ENCODE data around the gene SYK. TPM values are rescaled to one million over a fixed set of nuclear protein-coding genes. Genes with fewer than 3 reads are reported as not detected.

The SYK gene
- total RNA-seq, 1 experiment from 2014 or later, result 9.4 TPM

DNA sequence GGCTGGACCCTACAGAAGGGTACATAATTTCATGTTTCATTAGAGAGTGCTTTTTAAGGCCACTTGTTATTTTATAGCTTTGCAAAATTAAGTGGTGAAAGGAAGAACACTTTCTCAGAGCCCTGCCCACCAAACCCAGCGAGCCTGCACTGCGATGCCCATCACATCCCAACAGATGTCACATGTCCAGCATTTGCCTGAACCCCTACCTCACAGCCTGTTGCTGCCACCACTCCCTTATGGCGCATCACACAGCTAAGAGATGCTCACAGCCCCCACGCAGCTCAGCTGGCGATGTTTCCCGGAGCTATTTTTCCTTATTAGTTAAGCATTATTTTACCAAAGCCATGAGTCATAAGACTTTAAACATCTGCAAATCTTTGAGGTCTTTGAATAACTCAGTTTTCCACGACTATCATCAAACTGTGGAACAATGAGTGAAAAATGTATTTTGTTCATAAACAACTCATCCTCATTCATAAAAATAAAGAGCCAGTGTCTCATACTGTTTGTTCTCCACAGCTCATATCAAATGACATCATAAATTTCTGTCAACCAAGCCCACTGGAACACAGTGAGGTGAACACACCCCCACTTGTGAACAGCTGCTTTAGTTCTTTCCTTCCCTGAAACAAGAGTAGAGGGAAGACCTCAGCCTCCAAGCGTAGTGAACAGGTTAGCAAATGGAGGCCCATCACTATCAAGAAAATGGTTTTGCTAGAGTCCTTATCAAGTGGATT lies 104.9 kb downstream of the SYK start:
- DNase-seq (ENCODE audit: low read depth), result no peak

DNA sequence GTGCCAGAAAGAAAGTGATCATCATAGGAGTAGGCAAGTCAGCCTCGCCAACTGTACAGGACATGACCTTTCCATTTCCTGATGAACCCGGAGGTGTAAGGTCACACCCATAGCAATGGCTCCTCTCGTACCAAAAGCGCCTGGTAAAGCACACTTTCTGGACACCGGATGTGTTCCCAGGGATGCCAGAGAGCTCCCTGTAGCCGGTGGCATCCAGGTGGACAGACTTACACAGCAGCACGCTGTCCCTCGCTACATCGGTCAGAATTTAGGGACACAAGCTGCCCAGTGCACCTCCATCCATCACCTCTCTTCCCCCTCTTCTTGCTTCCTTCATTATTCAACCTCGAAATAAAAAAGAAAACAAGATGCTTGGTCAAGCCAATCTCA lies 105.4 kb downstream of the SYK start:
- DNase-seq (ENCODE audit: low read depth), result no peak

DNA sequence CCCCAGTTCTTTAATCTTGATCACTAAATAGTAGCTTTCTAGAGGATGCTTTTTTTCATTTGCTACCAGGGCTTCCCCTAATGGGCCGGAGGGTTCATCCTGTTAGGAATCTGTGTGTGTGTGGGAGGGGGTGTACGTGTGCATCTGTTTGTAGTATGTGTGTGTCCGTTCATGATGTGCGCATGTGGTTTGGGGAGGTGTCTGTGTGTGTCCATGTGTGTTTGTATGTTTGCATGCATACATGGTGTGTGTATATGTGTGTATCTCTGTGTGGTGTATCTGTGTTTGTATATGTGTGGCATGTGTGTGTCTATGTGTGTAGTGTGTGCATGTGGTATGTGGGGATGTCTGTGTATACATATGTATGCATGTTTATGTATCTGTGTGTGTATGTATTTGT lies 106.2 kb downstream of the SYK start:
- no peak for DNase-seq (ENCODE audit: low read depth)

DNA sequence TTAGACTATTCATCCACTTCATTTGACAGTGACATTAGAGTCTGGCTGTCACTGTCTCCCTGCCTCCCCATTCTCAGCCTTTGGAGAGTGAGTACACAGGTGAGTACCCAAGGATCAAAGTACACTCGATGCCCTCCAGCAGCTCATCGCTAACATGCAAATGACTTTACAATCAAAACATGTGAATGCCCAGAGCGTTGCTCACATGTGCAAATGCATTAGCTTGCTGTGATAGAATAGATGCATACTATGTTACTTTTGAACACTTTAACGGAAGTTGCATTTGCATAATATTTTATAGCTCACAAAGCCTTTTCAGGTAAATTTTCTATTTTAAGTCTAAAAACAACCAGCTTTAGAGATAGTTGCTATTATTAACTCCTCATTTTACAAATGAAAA lies 107.6 kb downstream of the SYK start:
- no peak for DNase-seq (ENCODE audit: low read depth)

DNA sequence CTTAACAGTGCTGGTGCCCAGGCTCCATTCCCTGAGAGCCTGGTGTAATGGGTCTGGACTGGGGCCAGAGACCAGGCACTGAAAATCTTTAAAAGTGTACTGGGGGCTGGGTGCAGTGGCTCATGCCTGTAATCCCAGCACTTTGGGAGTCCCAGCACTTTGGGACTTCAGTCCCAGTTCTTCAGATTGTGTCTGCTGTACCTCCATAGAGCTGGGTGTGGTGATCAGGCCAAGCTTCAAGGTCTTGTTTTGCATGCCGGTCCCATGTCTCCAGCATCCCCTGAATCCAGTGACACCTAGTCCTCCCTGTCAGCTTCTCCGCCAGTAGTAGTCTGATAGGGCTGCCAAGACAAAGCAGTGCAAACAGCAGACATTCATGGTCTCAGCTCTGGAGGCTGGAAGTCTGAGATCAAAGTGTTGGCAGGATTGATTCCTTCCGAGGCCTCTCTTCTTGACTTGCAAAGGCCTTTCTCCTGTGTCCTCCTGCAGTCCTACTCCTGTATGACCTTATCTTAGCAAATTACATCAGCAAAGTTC lies 108.2 kb downstream of the SYK start:
- DNase-seq (ENCODE audit: low read depth), result no peak

DNA sequence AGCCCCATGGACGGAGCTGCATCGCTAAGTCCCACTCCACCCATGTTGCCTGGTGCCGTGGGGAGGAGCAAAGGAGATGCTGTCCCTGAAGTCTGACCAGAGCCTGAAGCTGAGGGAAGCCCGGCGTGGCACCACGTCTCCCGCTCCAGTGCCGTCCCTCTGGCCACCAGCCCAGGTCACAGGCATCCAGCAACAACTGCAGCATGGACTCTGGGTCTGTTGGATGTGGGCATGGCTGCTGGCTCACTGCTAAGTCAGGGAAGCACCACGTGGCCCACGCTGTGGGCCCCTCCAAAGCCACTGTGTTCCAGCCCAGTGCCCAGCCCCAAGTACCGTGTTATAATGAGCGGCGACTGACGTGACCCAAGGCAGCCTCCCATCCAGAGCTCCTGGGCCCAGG lies 112.6 kb downstream of the SYK start:
- DNase-seq (ENCODE audit: low read depth), result no peak

DNA sequence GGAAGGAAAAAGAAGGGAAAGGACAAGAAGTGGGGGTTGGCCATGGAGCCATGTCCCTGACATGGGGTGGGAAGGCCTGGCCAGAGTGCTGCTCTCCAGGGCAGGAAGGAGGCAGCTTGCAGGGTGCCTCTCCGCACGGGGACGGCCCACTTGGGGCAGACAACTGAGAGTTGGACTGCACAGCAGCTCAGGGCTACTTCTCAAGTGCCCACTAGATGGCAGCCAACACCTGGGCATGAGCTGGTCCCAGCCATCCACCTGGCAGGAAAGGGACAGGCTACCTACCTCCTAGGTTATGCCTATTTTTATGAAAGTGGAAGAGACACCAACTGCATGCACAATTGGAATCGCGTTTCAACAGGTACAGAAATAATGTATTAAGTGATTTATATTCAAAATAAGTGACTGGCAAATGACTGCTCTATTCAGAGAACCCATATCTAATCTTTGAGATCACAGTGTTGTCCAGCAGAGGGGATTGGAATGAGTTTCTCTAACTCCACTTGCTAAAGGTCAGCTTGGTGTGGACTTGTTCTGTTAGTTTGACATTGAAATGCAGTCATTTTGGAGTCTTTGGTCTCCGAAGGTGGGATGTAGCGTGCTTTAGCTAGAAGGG lies 113.4 kb downstream of the SYK start:
- DNase-seq (ENCODE audit: low read depth), result peak; percentile 87

DNA sequence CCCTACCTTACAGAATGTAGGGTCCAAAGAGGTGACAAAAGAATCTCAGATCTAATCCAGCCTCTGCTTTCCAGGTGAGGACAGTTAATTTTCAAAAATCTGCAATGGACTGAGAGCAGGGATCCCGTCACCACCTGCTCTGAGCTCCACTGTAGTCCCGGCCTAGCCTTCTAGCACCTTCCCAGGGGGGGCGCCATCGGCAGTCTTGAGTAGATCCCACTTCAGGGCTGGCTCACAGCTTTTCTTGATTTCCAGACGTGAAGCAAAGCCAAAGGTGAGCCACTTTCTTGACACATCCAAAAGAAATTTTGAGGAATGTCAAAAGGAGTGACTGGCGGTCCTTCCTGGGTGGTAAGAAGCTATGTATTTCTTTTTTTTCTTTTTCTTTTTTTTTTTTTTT lies 114.1 kb downstream of the SYK start:
- DNase-seq (ENCODE audit: low read depth), result peak; percentile 57

DNA sequence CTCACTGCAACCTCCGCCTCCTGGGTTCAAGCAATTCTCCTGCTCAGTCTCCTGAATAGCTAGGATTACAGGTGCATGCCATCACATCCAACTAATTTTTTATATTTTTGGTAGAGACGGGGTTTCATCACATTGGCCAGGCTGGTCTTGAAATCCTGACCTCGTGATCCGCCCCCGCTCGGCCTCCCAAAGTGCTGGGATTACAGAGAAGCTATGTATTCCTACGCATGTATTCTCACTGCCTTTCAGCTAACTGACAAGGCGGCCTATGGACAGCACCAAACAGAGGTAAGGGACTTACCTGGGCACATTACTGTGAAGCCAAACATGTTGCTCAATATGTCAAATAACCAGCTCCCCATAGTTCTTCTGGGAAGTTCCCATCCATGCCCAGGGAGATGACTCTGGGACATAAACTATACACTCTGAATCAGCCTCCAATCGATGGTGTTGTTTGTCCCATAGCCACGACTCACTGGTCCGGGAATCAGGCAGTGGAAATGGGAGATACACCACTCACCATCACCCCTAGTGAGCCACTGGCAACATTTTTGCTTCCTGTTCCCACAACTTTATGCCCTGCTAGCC lies 114.6 kb downstream of the SYK start:
- peak; percentile 22 for DNase-seq (ENCODE audit: low read depth)

DNA sequence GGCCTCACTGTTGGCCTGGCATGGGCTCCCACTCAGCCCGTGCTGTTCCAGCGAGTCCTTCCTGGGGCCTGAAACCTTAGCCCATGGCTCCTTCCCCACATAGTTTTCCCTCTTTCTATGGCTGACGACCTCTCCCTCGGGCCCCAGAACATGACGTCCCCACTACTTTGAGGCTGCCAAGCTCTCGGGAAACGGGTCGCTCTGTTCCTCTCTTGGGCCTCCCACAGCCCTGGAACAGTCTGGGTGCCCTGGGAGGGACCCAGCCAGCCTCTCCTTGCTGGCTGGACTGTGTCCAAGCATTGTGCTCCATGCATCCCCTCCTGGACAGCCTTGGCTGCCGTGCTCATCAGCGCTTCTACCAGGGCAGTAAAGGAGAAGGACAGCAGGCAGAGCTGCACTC lies 118.3 kb downstream of the SYK start:
- DNase-seq (ENCODE audit: low read depth), result no peak

DNA sequence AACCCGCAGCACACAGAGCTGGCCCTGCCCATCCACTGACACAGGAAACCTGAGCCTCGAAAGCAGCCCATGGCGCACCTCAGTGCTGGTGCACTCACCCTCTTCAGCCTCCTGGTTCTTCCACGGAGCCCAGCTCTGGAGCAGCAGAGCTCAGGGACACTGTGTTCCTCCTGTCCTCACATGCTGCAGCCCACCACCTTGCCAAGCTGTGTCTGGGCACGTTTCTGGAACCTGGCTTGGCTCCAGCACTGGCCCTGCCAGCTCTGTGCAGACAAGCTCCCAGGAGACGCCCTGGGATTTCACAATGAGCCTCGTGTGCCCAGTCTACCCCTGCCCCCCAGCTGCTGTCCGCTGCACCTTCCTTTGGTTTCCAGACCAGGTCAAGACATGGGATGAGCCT lies 119.5 kb downstream of the SYK start:
- DNase-seq (ENCODE audit: low read depth), result no peak

DNA sequence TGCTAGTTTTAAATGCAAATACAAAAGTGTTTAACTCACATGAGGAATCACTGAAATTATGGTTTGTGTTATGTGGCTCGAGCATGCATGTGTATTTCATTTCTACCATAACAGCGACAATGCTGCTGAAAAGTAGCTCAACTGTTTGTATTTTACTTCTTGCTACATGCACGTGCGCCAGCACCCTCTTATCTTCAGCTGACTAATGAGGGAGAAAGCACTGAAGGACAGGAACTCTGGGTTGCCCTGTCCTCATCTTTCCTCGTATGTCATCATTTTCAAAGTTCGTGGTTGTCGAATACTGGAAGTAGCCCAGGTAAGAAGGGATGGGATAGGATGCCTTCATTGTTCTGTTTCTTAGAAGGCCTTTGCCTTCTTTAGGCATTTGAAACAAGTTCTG lies 120.3 kb downstream of the SYK start:
- no peak for DNase-seq (ENCODE audit: low read depth)

DNA sequence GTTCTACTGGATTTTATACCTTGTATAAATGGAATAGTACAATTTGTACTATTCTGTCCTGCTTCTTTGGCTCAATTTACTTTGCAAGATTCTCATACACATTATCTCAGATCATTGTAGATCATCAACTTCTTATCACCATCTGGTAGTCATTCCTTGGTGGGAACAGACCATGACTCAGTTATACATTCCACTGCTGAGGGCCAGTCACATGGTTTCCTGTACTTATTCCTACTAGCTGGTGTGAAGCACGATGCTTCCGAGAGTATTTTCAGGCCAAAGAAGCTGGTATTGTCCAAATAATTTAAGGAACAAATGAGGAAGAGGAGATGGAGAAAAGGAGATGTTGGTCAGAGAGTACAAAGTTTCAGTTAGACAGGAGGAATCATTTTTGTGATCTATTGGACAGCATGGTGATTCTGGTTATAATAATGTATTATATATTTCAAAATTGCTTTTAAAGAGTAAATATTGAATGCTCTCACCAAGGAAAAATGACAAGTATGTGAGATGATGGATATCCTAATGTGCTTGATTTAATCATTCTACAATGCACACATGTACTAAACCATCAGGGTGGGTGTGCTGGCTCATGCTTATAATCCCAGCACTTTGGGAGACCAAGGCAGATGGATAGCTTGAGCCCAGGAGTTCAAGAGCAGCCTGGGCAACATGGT lies 124.1 kb downstream of the SYK start:
- peak; percentile 63 for DNase-seq (ENCODE audit: low read depth)

DNA sequence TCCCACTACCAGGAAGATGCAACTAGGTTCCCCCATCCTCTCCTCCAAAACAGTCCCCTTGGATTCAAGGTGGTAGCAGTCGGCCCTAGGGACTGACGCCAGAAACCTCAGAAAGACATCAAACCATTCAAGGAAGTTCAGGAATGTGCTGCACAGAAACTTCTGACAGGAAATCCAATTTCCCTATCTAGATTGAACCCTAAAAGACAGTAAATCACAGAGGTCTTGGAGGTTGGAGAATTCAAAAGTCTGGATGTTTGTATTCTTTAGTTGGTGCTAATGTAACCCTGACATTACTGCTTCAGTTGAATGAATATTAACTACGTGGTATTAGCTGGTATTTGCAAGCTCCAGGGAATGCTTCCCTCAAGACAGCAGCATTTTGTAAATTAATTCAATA lies 125.3 kb downstream of the SYK start:
- DNase-seq (ENCODE audit: low read depth), result no peak

DNA sequence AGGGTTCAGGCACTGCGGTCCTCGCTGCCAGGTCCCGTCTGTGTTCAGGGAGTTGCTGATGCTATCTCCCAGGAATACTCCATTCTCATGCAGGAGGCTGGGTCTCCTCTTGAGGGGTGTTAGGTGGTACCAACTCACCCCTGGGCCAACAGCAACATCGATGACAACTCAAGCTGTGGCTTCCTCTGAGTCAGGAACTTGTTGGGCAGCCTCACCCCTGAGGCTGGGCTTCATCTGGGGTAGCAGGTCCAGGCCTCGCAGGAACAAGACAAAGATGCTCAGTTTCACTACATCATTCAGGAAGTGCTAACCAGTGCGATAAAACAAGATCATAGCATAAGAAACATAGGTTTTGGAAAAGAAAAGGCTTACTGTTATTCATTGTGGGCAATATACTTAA lies 125.9 kb downstream of the SYK start:
- DNase-seq (ENCODE audit: low read depth), result no peak

DNA sequence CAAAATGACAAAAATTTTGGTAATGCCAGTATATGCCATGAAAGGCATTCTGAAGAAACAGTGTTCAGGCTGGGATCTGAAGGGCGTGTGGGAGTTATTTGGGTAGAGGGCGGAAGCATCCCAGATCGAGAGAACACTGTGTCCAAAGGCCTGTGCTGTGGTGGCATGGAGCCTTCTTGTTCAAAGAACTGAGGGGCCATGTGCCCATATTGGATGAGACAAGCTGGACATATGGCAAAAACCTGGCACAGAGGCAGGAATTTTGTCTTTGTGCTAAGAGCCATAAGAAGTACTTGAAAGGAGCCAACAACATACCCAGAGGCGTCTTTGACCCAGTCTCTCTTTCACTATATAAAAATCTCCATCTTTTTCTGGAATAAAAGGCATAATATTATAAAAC lies 128.0 kb downstream of the SYK start:
- DNase-seq (ENCODE audit: low read depth), result no peak

DNA sequence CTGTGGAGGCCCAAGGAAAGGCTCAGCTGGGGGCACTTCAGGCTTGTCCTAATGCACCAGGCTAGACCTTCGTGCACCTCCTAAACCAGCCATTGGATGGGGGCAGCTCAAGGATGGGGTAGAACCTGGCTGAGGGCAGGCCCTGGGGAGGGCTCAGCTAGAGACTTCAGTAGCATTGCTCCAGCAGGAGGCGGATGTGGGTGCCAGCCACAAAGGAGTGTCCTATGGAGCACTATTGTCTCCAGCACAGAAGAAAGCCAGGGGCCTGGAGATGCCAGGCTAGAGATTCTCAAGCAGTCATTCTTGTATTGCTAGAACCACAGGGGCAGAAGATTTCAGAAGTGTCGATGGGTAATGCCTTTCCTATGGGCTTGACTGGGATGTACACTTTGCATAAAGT lies 131.8 kb downstream of the SYK start:
- no peak for DNase-seq (ENCODE audit: low read depth)

DNA sequence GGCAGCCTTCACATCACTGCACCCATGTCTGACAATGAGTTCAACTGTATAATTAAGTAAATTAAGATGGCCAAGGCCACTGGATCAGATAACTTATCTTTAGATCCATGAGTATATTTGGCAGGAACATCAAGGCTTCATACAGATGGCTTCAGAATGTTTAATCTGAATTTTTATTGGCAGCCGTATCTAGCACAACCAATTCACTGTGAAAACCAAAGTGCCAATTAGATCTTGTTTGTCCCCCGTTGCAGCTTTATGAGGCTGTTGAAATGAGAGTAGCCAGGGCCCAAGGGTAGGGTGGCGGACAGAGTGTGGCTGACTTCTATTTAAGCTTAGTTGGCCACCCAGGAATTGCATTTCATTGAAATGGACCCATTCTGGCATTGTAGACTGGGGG lies 137.7 kb downstream of the SYK start:
- DNase-seq (ENCODE audit: low read depth), result no peak

DNA sequence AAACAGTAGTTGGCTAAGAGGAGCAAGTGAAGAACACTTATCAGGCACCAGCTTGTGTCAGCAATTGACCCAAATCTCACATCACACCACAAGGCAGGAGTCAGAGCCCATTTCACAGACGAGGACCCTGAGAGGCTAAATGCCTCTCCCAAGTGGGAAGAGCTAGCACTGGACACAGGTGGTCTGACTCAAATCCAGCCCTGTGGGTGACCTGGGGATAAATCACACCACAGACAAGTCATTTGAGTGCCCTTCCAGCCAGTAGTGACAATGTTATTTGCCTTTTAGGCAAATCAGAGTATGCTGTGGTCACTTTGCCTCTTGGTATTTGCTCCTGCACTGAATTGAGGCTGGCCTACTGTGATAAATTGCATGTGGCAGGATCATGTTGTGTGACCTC lies 138.7 kb downstream of the SYK start:
- DNase-seq (ENCODE audit: low read depth), result no peak

DNA sequence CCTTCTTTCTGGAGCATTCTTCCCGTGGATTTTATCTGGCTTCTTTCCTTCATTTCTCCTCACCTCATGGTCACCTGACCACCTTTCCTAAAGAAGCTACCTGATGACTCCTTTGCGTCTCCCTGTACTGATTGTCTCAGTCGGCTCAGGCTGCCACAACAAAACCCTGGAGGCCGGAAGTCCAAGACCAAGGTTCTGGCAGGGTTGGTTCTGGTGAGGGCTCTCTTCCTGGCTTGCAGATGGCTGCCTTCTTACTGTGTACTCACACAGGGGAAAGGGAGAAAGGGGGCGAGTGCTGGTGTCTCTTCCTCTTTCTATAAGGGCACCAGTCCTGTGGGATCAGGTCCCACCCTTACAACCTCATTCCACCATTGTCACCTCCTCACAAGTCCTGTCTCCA lies 140.0 kb downstream of the SYK start:
- DNase-seq (ENCODE audit: low read depth), result no peak

DNA sequence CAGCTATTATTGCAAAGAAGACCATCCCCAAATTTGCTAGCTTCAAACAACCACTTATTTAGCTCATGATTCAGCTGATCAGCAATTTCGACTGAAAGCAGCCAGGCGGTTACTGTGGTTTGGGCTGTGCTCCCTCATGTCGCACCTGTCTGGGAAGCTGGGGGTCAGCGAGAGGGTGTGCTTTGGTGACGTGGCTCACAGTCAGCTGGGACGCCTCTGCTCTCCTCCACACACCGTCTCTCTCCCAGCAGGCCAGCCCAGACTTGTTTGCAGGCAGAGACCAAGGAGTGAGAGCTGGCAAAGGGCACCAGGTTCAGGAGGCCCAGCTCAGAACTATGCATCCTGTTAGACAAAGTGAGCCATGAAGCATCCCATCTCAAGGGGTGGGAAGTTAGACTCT lies 140.9 kb downstream of the SYK start:
- DNase-seq (ENCODE audit: low read depth), result peak; percentile 20

DNA sequence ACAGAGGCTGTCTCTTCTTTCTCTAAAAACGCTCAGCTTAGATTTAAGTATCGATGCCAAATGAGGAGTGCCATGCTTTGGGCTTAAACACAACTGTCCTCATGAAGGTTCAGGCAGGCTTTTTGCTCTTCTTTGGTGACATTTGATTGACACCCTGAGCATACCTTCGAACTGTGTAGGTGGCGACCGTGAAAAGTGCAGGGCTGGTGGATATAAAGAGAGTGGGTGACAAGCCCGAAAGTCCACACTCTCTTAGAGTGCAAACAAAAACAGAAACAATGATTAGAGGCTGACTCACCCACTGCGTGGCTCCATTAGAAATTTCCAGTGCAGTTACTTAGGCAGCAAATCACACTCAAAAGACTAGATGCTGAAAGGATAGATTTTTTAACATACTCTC lies 141.7 kb downstream of the SYK start:
- no peak for DNase-seq (ENCODE audit: low read depth)

DNA sequence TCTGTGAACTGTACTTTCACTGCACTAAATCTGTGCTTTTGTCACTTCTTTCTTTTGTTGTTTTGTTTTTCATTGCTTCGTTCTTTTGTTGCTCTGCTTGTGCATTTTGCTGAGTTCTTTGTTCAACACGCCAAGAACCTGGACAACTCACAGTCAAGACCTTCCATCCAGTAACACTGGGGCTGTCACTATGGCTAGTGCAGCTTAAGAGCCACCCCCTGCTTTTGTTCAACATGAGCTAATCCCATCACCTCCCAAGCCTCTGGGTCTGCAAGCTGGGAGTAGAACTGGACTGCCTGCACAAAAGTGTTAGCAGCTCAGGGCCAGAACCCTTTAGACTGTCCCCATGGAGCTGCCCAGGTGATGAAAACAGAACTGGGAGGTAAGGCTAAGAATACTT lies 143.7 kb downstream of the SYK start:
- no peak for DNase-seq (ENCODE audit: low read depth)
